Measurements from ENCODE around the gene KDM4C.
"Not testable (repeated sequence)": the region's sequence is repeated elsewhere in the genome, so short reads cannot be mapped to it uniquely, and the experiment has no call there.

Gene KDM4C

GRCh38 chr9:6716766-6717165 lies 41.0 kb upstream of the KDM4C start:
- H3K4me3 ChIP-seq, result no peak overlapping the region
- no peak for TF ChIP-seq CTCF (IDR thresholded peaks at IDR 0.05)
- H3K27ac ChIP-seq, result no peak overlapping the region
- DNase-seq (ENCODE audit: low spot score), result no peak

- no peak for TF ChIP-seq CTCF (IDR thresholded peaks at IDR 0.05)
- H3K4me3 ChIP-seq, result no peak overlapping the region
Measured at GRCh38 chr9:6723881-6724420, 33.8 kb upstream of the KDM4C start.

GRCh38 chr9:6733257-6733656 lies 24.5 kb upstream of the KDM4C start:
- H3K4me3 ChIP-seq, result no peak overlapping the region
- no peak overlapping the region for H3K27ac ChIP-seq
- no peak for DNase-seq (ENCODE audit: low spot score)
- TF ChIP-seq CTCF (IDR thresholded peaks at IDR 0.05), result no peak

More at GRCh38 chr9:6723881-6724420, 33.8 kb upstream of the KDM4C start:
- no peak overlapping the region for H3K27ac ChIP-seq
- no peak for DNase-seq (ENCODE audit: low spot score)

- no peak for TF ChIP-seq CTCF (IDR thresholded peaks at IDR 0.05)
- H3K27ac ChIP-seq, result no peak overlapping the region
- DNase-seq (ENCODE audit: low spot score), result no peak
- no peak overlapping the region for H3K4me3 ChIP-seq
Measured at GRCh38 chr9:6733831-6734230, 23.9 kb upstream of the KDM4C start.

DNA sequence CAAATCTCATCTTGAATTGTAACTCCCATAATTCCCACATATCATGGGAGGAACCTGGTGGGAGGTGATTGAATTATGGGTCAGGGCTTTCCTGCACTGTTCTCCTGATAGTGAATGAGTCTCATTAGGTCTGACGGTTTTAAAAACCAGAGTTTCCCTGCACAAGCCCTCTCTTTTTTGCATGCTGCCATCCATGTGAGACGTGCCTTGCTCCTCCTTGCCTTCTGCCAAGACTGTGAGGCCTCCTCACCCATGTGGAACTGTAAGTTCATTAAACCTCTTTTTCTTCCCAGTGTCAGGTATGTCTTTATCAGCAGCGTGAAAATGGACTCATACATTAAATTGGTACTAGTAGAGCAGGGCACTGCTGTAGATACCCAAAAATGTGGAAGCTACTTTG lies 22.4 kb upstream of the KDM4C start:
- Histone ChIP-seq H3K27ac (no peak overlapping the region), H3K4me3 (no peak overlapping the region)
- no peak for DNase-seq (ENCODE audit: low spot score)
- no peak for TF ChIP-seq CTCF (IDR thresholded peaks at IDR 0.05)

GRCh38 chr9:6739218-6739617 lies 18.6 kb upstream of the KDM4C start:
- Histone ChIP-seq H3K27ac (no peak overlapping the region), H3K4me3 (no peak overlapping the region)
- TF ChIP-seq CTCF (IDR thresholded peaks at IDR 0.05), result no peak
- no peak for DNase-seq (ENCODE audit: low spot score)

DNA sequence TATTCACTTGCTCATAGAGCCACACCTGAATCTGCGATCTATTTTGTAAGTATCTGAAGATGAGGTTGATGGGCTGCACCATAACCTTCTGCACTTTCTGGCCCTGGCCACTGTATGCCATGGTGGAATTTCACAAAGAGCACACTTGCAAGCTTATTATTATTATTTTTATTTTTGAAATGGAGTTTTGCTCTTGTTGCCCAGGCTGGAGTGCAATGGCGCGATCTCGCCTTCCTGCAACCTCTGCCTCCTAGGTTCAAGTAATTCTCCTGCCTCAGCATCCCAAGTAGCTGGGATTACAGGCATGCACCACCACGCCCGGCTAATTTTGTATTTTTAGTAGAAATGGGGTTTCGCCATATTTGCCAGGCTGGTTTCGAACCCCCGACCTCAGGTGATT lies 8.9 kb upstream of the KDM4C start:
- H3K4me3 ChIP-seq; DNase-seq (ENCODE audit: low spot score); H3K27ac ChIP-seq: not testable (repeated sequence)

- not testable (repeated sequence) for H3K27ac ChIP-seq; H3K4me3 ChIP-seq; DNase-seq (ENCODE audit: low spot score)
Measured at GRCh38 chr9:6754861-6755260, 2.9 kb upstream of the KDM4C start.

Data from coronary artery (tissue), 2 donors.